ENCODE measurements around the gene UBL5. TPM values are rescaled to one million over a fixed set of nuclear protein-coding genes. Genes with fewer than 3 reads are reported as not detected.

Gene UBL5
- total RNA-seq, 1 donor = 272 TPM

DNA sequence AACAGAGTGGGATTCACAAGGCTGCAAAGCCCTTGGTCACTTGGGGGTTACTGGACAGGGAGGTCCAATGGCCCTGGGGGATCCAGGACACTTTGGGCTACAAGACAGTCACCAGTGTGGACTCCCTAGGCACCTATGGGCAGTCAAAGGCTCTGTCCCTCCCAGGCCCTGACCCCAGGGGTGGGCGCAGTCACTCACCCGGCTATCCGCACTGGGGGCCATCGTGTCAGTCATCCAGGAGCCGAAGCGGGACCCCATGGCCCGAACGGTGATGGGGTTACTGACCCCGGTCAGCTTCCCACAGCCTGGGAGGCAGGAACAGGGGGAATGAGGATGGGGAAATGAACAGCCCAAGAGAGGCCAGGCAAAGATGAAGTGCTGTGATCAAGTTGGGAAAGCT, 28.9 kb downstream of the UBL5 start:
- TF ChIP-seq, protein P1, sequence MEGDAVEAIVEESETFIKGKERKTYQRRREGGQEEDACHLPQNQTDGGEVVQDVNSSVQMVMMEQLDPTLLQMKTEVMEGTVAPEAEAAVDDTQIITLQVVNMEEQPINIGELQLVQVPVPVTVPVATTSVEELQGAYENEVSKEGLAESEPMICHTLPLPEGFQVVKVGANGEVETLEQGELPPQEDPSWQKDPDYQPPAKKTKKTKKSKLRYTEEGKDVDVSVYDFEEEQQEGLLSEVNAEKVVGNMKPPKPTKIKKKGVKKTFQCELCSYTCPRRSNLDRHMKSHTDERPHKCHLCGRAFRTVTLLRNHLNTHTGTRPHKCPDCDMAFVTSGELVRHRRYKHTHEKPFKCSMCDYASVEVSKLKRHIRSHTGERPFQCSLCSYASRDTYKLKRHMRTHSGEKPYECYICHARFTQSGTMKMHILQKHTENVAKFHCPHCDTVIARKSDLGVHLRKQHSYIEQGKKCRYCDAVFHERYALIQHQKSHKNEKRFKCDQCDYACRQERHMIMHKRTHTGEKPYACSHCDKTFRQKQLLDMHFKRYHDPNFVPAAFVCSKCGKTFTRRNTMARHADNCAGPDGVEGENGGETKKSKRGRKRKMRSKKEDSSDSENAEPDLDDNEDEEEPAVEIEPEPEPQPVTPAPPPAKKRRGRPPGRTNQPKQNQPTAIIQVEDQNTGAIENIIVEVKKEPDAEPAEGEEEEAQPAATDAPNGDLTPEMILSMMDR (IDR thresholded peaks at IDR 0.05; ENCODE audit: insufficient read depth, low read length) = no peak
- no peak for DNase-seq (ENCODE audit: low read depth)
- no peak overlapping the region for H3K4me3 ChIP-seq (ENCODE audit: low read depth, low read length)

DNA sequence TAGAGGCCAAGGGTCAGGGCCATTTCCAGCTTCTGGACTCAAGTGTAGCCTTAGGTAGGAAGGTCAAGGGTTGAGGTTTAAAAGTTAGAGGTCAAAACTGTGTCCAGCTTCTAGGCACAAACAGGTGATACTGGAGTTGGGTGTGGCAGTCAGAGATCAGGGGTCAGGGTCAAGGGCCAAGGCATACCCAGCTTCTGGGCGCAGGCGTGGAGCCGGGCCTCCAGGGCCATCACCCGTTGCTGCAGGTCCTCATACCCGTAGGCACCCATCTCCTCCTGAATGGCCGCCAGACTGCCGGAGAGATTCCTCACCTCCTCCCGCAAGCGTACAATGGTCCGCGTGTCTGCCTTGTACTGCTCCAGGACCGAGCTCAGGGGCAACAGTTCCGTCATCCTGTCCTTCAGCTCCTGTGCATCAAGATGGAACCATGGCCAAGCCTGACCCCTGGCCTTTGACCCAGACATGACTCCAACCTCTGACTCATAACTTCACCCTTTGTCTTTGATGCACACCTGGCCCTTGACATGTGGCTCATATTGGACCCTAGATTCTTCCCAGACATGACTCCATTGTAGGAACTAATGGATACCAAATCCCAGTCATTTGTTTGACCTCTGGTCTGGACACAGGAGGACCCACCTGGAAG, 29.5 kb downstream of the UBL5 start:
- H3K4me3 ChIP-seq (ENCODE audit: low read depth, low read length) = no peak overlapping the region
- DNase-seq (ENCODE audit: low read depth) = no peak

DNA sequence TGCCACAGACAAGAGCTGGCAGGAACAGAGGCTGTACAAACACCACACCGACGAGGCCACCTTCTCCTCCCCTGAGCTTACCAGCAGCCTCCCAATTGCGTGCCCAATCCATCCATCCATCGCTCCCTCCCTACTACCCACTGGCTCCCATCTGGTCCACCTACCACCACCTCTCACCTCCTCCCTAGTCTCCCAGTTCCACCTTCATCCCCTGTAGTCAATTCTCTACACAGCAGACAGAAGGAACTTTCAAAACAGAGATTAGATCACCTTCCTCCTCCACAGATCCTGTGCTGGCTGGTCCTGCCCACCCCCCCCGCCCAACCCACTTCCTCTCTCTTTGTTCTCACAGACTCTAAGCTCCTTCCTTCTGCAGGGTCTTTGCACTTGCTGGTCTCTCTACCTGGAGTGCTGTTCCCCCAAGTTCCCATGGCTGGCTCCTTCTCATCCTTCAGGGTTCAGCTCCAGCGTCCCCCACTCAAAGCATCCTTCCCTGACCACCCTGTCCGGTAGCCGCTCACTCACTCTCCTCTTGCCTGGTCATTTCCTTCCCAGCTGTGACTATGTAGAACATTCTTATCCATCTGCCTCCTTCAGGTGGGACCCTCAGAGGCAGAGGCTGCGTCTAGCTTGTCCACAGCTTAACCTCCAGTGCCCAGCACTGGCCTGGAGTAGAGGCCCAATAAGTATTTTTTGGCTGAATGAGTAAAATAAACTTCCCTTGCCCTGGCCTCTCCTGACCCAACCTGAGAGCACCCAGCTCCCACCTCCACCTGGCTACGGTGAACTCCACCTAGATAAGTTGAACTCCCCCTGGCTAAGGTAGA, 30.4 kb downstream of the UBL5 start:
- TF ChIP-seq, protein P1 (IDR thresholded peaks at IDR 0.05; ENCODE audit: insufficient read depth, low read length) = no peak
- DNase-seq (ENCODE audit: low read depth) = no peak
- no peak overlapping the region for H3K4me3 ChIP-seq (ENCODE audit: low read depth, low read length)

More for the DNA sequence above, 29.5 kb downstream of the UBL5 start:
- TF ChIP-seq, protein P1 (IDR thresholded peaks at IDR 0.05; ENCODE audit: insufficient read depth, low read length) = no peak

DNA sequence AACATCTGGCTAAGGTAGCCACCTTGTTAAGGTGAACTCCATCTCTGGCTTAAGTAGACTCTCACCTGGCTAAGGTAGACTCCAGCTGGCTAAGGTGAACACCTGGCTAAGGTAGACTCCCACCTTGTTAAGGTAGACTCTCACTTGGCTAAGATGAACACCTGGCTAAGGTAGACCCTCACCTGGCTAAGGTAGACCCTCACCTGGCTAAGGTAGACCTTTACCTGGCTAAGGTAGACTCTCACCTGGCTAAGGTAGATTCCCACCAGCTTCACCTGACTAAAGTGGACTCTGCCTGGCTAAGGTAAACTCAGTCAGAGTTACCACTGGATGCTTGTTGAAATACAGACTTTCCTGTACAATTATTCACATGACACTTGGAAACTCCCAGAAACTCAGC, 31.0 kb downstream of the UBL5 start:
- TF ChIP-seq, protein P1 (IDR thresholded peaks at IDR 0.05; ENCODE audit: insufficient read depth, low read length) = no peak
- H3K4me3 ChIP-seq (ENCODE audit: low read depth, low read length) = no peak overlapping the region
- no peak for DNase-seq (ENCODE audit: low read depth)

DNA sequence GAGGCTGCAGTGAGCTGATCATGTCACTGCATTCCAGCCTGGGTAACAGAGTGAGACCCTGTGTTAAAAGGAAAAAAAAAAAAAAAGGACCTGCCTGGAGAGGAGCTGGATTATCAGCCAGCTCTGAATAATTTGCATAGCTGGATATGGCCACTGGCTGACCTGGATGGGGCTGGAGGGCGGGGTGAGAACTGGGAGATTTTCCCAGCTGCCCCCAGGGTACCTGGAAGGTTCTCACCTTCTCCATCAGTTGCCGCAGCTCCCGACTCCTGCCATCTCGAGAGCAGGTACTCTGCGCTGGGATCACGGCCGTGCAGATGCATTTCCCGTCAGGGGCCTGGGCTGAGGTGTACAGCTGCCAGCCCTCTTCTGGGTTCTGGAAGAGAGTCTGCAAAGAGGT, 32.7 kb downstream of the UBL5 start:
- DNase-seq (ENCODE audit: low read depth) = no peak
- no peak overlapping the region for H3K4me3 ChIP-seq (ENCODE audit: low read depth, low read length)
- TF ChIP-seq, protein P1 (IDR thresholded peaks at IDR 0.05; ENCODE audit: insufficient read depth, low read length) = no peak

DNA sequence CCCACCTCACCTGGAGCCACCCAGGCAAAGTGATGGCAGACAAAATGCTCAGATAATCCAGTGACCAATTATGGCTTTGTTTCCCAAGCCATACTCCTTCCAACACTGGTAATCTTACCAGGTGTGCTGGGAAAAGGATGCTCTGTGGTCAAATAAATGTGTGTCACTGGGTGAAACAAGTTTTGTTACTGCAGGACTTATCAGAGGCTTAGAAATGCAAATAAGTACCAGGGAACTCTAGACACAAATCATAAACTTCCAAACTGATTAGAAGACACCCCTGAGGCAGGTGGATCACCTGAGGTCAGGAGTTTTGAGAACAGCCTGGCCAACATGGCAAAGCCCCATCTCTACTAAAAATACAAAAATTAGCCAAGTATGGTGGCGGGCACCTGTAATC, 33.8 kb downstream of the UBL5 start:
- TF ChIP-seq, protein P1 (IDR thresholded peaks at IDR 0.05; ENCODE audit: insufficient read depth, low read length) = no peak
- DNase-seq (ENCODE audit: low read depth) = no peak
- H3K4me3 ChIP-seq (ENCODE audit: low read depth, low read length) = no peak overlapping the region
